Stimulated activated CD4-positive, alpha-beta T cell treated with anti-CD3 and anti-CD28 coated beads, Interleukin-4, amount 100 ng/mL, for 48 hours (primary cell): Measurements from ENCODE around the gene COPA.
"Not testable (repeated sequence)": the region's sequence is repeated elsewhere in the genome, so short reads cannot be mapped to it uniquely, and the experiment has no call there.

Experiments used
- DNase-seq, 2 donors: peaks; one replicate each; pipeline ENCODE4 v3.0.0-alpha.2; 2020; ENCODE audit warnings: low read depth in 2 of 2

COPA gene

GRCh38 chr1:160326418-160326817 lies 16.6 kb downstream of the COPA start:
- DNase-seq: no peak

- DNase-seq: no peak
These were observed 17.8 kb downstream of the COPA start for GRCh38 chr1:160325252-160325651.

GRCh38 chr1:160322831-160323230 lies 20.2 kb downstream of the COPA start:
- no peak for DNase-seq

- DNase-seq: no peak
These were observed 27.7 kb downstream of the COPA start for GRCh38 chr1:160315359-160315758.

- no peak for DNase-seq
These were observed 33.5 kb downstream of the COPA start for GRCh38 chr1:160309571-160309970.

- no peak for DNase-seq
These were observed 33.9 kb downstream of the COPA start for GRCh38 chr1:160309185-160309557.

- DNase-seq: no peak
These were observed 34.4 kb downstream of the COPA start for GRCh38 chr1:160308451-160309184.

GRCh38 chr1:160307118-160307791 lies 35.8 kb downstream of the COPA start:
- DNase-seq: no peak

GRCh38 chr1:160300173-160300572 lies 42.9 kb downstream of the COPA start:
- no peak for DNase-seq

GRCh38 chr1:160296036-160296435 lies 47.0 kb downstream of the COPA start:
- no peak for DNase-seq

- DNase-seq: no peak
These were observed 49.8 kb downstream of the COPA start for GRCh38 chr1:160293020-160293968.

GRCh38 chr1:160291248-160292220 lies 51.5 kb downstream of the COPA start:
- peak; percentile 32 to 39 for DNase-seq

- not testable (repeated sequence) for DNase-seq
These were observed 55.3 kb downstream of the COPA start for GRCh38 chr1:160287769-160288168.

- no peak for DNase-seq
These were observed 57.5 kb downstream of the COPA start for GRCh38 chr1:160285506-160285905.

- peak; percentile 91 to 92 for DNase-seq
These were observed 58.2 kb downstream of the COPA start, which contains the start of gene PEX19 for GRCh38 chr1:160284782-160285344. Gene PEX19 (minus strand): TSS chr1:160285133. CDS start chr1:160285124, 9 bp downstream.

- DNase-seq: no peak
These were observed 58.7 kb downstream of the COPA start for GRCh38 chr1:160284220-160284781.

GRCh38 chr1:160282807-160283206 lies 60.2 kb downstream of the COPA start:
- DNase-seq: no peak

- DNase-seq: no peak
These were observed 65.1 kb downstream of the COPA start for GRCh38 chr1:160277987-160278386.

GRCh38 chr1:160277330-160277729 lies 65.7 kb downstream of the COPA start:
- DNase-seq: no peak

- DNase-seq: no peak
These were observed 72.0 kb downstream of the COPA start for GRCh38 chr1:160271025-160271424.
